DMS53 treated with DMSO at 0.1 percent for 48 hours (cell line): ENCODE data around the gene KIAA1671.
"Not testable (repeated sequence)": the region's sequence is repeated elsewhere in the genome, so short reads cannot be mapped to it uniquely, and the experiment has no call there.

Experiments used
- DNase-seq: peaks from one replicate; lab custom pipeline; 2025; ENCODE audit not compliant: unreplicated experiment; lab: John Stamatoyannopoulos, UW

Gene KIAA1671

DNA sequence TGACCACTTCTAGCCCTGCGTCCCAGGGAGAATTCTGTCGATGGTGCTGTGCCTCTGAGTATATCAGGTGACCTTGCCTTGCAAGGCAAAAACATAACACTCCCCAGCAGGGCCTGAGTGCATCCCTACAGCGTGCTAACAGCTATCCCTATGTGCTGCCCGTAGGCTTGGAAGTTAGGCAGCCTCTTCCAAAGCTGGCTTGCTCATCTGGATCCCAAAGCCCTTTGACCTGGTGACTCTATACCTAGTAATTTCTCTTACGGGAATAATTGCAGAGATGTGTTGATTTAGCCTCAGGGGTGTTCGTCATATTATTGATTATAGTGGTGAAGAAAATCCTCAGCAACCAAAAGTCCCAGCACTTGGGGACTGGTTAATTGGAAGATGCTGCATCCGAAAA lies 214.6 kb downstream of the KIAA1671 start:
- no peak for DNase-seq

GRCh38 chr22:25167834-25168601 lies 215.5 kb downstream of the KIAA1671 start:
- no peak for DNase-seq

- no peak for DNase-seq
Measured at GRCh38 chr22:25169278-25170031, 216.9 kb downstream of the KIAA1671 start.

- no peak for DNase-seq
Measured at GRCh38 chr22:25170426-25170980, 218.0 kb downstream of the KIAA1671 start.

DNA sequence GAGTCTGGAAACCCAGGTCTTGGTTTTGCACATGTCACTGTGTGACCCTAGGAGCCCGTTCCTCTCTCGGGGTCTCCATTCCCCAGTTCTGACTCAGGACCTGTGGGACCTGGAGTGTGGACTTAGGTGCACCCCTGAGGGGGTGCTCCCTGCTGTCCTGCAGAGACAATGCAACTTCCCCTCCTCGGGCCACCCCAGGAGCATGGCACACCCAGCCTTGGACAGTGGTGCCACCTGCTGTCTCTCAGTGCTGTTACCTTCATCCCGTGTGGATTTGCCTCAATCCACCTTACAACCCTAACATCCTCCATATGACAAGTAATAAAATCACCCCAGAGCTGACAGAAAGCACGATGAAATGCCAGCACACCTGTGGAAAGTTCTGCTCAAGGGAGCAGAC lies 219.6 kb downstream of the KIAA1671 start:
- no peak for DNase-seq

GRCh38 chr22:25174156-25174887 lies 221.8 kb downstream of the KIAA1671 start:
- DNase-seq = no peak

DNA sequence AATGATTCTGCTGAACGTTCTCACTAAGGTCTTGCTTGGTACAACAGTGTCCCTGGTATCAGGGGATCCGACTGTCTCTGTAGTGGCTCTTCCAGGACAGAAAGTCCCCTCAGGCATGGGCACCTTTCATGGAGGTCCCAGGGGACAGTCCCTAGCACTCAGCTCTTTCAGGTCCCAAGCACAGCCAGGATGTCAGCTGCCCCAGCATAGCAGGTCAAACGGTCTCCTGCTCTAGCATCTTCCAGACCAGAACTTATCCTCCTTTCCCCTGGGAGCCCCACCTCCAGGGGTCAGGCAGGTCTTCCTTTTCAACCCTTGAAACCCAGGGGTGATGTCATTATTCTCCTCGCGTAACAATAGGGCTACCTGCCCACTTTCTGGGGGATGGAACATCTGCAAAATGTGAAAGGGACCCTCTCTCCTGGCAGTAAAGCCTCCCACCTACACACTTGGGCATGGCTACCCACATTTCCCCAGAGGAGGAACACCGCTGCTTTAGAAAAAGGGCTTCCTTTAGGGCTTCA lies 222.4 kb downstream of the KIAA1671 start:
- DNase-seq = no peak

GRCh38 chr22:25176175-25176574 lies 223.7 kb downstream of the KIAA1671 start:
- no peak for DNase-seq

- DNase-seq = no peak
Measured at GRCh38 chr22:25176799-25177198, 224.3 kb downstream of the KIAA1671 start.

DNA sequence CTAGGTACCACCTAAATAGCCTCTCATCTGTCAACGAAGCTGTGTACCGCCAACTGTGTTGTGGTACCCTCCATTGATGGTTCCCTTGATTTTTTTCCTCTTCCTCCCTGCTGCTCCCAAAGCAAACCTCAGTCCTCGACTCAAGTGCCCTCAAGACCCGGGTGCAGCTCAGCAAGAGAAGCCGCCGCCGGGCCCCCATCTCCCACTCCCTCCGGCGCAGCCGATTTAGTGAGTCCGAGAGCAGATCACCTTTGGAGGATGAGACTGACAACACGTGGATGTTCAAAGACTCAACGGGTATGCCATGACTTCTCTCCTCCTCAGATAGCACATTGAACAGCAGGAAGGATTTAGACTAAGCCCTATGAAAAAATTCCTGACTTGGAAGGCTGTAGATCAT lies 224.7 kb downstream of the KIAA1671 start:
- DNase-seq = no peak

DNA sequence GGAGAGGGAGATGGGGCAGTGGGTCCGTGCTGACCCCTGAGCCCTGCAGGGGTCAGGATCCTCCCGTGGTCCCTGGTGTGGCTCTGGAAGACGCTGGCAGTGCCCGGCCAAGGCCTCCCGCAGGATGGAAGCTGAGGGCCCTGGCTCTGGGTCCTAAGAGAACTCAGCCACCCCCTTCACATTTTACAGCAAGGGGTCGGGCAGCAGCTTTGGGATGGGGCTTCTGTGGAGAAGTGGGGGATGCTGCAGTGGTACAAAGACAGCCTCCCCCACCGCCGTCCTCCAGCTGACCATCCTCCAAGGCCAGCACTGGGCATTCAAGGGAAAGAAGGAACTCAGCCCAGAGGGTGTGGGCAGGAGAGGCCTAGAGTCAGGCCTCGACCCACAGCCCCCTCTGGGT lies 225.4 kb downstream of the KIAA1671 start:
- no peak for DNase-seq

DNA sequence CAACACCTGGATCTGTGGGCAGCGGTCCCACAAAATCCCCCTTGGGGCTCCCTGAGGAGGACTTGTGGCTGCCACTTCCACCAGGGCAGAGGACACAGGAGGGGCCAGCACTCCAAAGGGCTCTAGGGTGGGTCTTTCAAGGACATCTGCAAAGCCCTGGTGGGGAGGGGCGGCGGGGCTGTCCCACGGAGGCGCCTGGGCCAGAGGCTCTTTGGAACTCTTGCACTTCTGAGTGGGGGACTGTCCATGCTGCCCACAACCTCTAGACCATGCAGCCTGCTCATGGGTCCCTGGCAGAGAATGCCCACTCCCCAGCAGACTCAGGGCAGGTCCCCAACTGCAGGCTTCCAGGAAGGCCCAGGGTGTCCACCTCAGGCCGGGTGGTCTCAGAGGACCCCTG lies 225.8 kb downstream of the KIAA1671 start:
- not testable (repeated sequence) for DNase-seq

- DNase-seq = not testable (repeated sequence)
Measured at GRCh38 chr22:25178869-25179631, 226.5 kb downstream of the KIAA1671 start.

- DNase-seq = no peak
Measured at GRCh38 chr22:25182131-25183110, 229.9 kb downstream of the KIAA1671 start.

- DNase-seq = no peak
Measured at GRCh38 chr22:25183949-25184619, 231.6 kb downstream of the KIAA1671 start.

- no peak for DNase-seq
Measured at GRCh38 chr22:25186140-25186539, 233.6 kb downstream of the KIAA1671 start.

- DNase-seq = no peak
Measured at GRCh38 chr22:25187469-25187868, 235.0 kb downstream of the KIAA1671 start.

DNA sequence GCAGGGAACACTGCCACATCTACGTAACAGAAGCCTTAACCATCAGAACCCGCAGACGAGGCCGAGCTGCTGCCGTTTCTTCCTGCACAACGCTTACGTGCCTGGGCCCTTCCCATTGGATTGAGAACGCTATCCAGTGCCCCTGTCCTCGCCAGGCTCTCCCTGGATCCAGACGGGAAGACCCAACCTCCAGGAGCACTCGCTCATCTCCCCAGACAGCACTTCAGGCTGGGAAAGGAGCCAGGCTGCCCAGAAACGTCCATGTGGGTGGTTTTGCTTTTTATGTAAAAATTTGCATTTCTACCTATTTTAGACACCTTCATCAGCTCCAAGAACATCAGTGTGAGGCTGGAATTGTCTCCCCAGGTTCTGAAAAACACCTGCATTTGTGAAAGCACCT lies 239.9 kb downstream of the KIAA1671 start:
- no peak for DNase-seq

GRCh38 chr22:25193130-25193529 lies 240.6 kb downstream of the KIAA1671 start:
- no peak for DNase-seq
